HepG2 (cell line): ENCODE results near the gene SEC61A1. TPM values are rescaled to one million over a fixed set of nuclear protein-coding genes. Genes with fewer than 3 reads are reported as not detected.
A peak's percentile ranks its signal among the peaks of the same experiment; 100 is the strongest.

ENCODE experiments used
- ATAC-seq: fragments of 200-7000 bp; cut with Tn5 transposase; 3 replicates; pipeline ENCODE4 v1.9.1; 2020; ENCODE audit warnings: mild to moderate bottlenecking, moderate library complexity
- BruUV-seq: library from RNA; stranded (reverse); fragments of 400-500 nt; replicated peaks from 2 replicates; lab custom pipeline; 2021; lab: Mats Ljungman, UMichigan
- CTCF ChIA-PET: fragments of 300-600 bp; formaldehyde crosslinking; extraction: SDS; loops from one replicate; lab custom pipeline; 2021; ENCODE audit warnings: low total read pairs, inconsistent platforms, low intra/inter-chr PET ratio; lab: Yijun Ruan, JAX
- POLR2A ChIA-PET: fragments of 350-600 bp; sonication (Branson Sonifier 250); formaldehyde crosslinking; loops from one replicate; lab custom pipeline; 2020; ENCODE audit warnings: antibody characterized with exemption, inconsistent platforms; lab: Yijun Ruan, JAX
- DNase-seq: peaks from one replicate; pipeline ENCODE4 v3.0.0-alpha.2; 2015; ENCODE audit warnings: low spot score
- FAIRE-seq: peaks from 3 replicates; lab custom pipeline; 2011; peaks lifted over from hg19 to GRCh38; lab: Jason Lieb, UNC
- H2AFZ ChIP-seq: one replicate; pipeline ENCODE4 v1.6.1; 2011; ENCODE audit warnings: low read length, inconsistent platforms
- H3K27ac ChIP-seq: fragments of 300-600 bp; 3 replicates; pipeline ENCODE4 v1.8.0; 2011; ENCODE audit warnings: mixed run types, mild to moderate bottlenecking, mixed read lengths, low read length, inconsistent platforms; ENCODE audit not compliant: insufficient read depth; ENCODE audit errors: extremely low read length
- H3K27me3 ChIP-seq, 2 experiments: fragments of 200-600 bp in 1 of 2; 2 replicates in 1 of 2; 3 replicates in 1 of 2; pipeline versions ENCODE4 v1.6.0 to v1.8.0; 2011; ENCODE audit warnings: low read length in 2 of 2, mild to moderate bottlenecking in 2 of 2, moderate library complexity in 2 of 2, inconsistent platforms in 1 of 2; ENCODE audit not compliant: insufficient read depth in 2 of 2, control insufficient read depth in 1 of 2
- H3K36me3 ChIP-seq, 2 experiments: fragments of 200-600 bp in 1 of 2; replicated peaks in 1 of 2; 2 replicates in 1 of 2; 3 replicates in 1 of 2; pipeline versions ENCODE4 v1.5.1 to v1.8.0; 2011; ENCODE audit warnings: low read length in 2 of 2, inconsistent platforms in 1 of 2; ENCODE audit not compliant: insufficient read depth in 2 of 2, control insufficient read depth in 1 of 2
- H3K4me1 ChIP-seq: 2 replicates; pipeline ENCODE4 v1.5.1; 2012; ENCODE audit warnings: low read length, inconsistent platforms; ENCODE audit not compliant: insufficient read depth
- H3K4me2 ChIP-seq: 2 replicates; pipeline ENCODE4 v1.6.0; 2011; ENCODE audit warnings: low read depth, low read length, inconsistent platforms
- H3K4me3 ChIP-seq, 3 experiments: fragments of 200-600 bp in 1 of 3; sonication (generic), shearing (Covaris generic) in 1 of 3; replicated peaks in 1 of 3; 2 replicates each; pipeline ENCODE4 v1.5.1; 2011 to 2016; ENCODE audit warnings: low read length in 3 of 3, inconsistent platforms in 2 of 3, low read depth in 2 of 3, mild to moderate bottlenecking in 2 of 3, control low read depth in 1 of 3, mixed read lengths in 1 of 3; ENCODE audit not compliant: insufficient read depth in 1 of 3
- H3K79me2 ChIP-seq: one replicate; pipeline ENCODE4 v1.6.1; 2011; ENCODE audit warnings: low read length, inconsistent platforms; ENCODE audit not compliant: insufficient read depth
- H3K9ac ChIP-seq: 2 replicates; pipeline ENCODE4 v1.6.0; 2011; ENCODE audit warnings: mild to moderate bottlenecking, low read depth, low read length, inconsistent platforms; ENCODE audit not compliant: insufficient read depth
- H3K9me3 ChIP-seq: 2 replicates; pipeline ENCODE4 v1.5.1; 2012; ENCODE audit warnings: mild to moderate bottlenecking, low read length
- H4K20me1 ChIP-seq: 2 replicates; pipeline ENCODE4 v1.6.0; 2011; ENCODE audit warnings: inconsistent platforms, mild to moderate bottlenecking, low read length, moderate library complexity; ENCODE audit not compliant: insufficient read depth
- CHCHD3 ChIP-seq: sonication (generic); formaldehyde crosslinking; IDR thresholded peaks from 2 replicates; pipeline ENCODE4 v1.8.0; 2022; ENCODE audit warnings: mild to moderate bottlenecking, missing genetic modification reagents, moderate library complexity
- FOSL2 ChIP-seq: sonication (generic); formaldehyde crosslinking; IDR thresholded peaks from 2 replicates; pipeline ENCODE4 v1.4.0; 2020; ENCODE audit warnings: missing genetic modification reagents
- GATAD2A ChIP-seq: IDR thresholded peaks from 2 replicates; pipeline ENCODE4 v1.6.1; 2016
- HMG20A ChIP-seq: IDR thresholded peaks from 2 replicates; pipeline ENCODE4 v1.6.1; 2016; ENCODE audit warnings: borderline replicate concordance
- IKZF4 ChIP-seq: sonication (generic); formaldehyde crosslinking; IDR thresholded peaks from 2 replicates; pipeline ENCODE4 v1.5.1; 2020; ENCODE audit warnings: borderline replicate concordance, mild to moderate bottlenecking, low read depth, missing genetic modification reagents; ENCODE audit errors: not compliant biosample characterization
- MED8 ChIP-seq: sonication (generic); formaldehyde crosslinking; IDR thresholded peaks from 2 replicates; pipeline ENCODE4 v1.8.1; 2023; ENCODE audit warnings: mild to moderate bottlenecking, missing genetic modification reagents; ENCODE audit not compliant: insufficient replicate concordance
- NFE2 ChIP-seq: sonication (generic); formaldehyde crosslinking; IDR thresholded peaks from 2 replicates; pipeline ENCODE4 v1.4.0; 2020; ENCODE audit warnings: missing genetic modification reagents
- PLRG1 ChIP-seq: fragments of 450-650 bp; conservative IDR thresholded peaks from 2 replicates; pipeline ENCODE4 v1.6.1; 2016
- TMF1 ChIP-seq: sonication (generic); formaldehyde crosslinking; IDR thresholded peaks from 2 replicates; pipeline ENCODE4 v1.8.1; 2022; ENCODE audit warnings: low read depth, missing genetic modification reagents
- ZMYM3 ChIP-seq: sonication (generic); formaldehyde crosslinking; IDR thresholded peaks from 2 replicates; pipeline ENCODE4 v1.5.1; 2020; ENCODE audit warnings: mild to moderate bottlenecking, missing genetic modification reagents
- ZNF367 ChIP-seq: sonication (generic); formaldehyde crosslinking; IDR thresholded peaks from 2 replicates; pipeline ENCODE4 v1.4.0; 2020; ENCODE audit warnings: missing genetic modification reagents, borderline replicate concordance
- ZNF441 ChIP-seq: sonication (generic); formaldehyde crosslinking; IDR thresholded peaks from 2 replicates; pipeline ENCODE4 v1.7.0; 2021; ENCODE audit warnings: missing genetic modification reagents, borderline replicate concordance
- WGBS: methylation state at CpG from one replicate; pipeline ENCODE4 v1.1.6; 2017; ENCODE audit warnings: low lambda C conversion rate; 5-methylcytosine and 5-hydroxymethylcytosine counted together
- in situ Hi-C: cut with HindIII; loops from 2 replicates; pipeline ENCODE4 v1.10.0; 2017; ENCODE audit warnings: low pct_unique_long_range_greater_than_20kb; ENCODE audit not compliant: extremely low pct_ligation_motif_present
- intact Hi-C: fragments of 100-400 bp; cut with micrococcal nuclease; formaldehyde crosslinking; loops from one replicate; pipeline ENCODE4 v1.10.0; 2022; ENCODE audit not compliant: unreplicated experiment
- polyA plus RNA-seq, 8 experiments: library from polyadenylated mRNA; depleted of rRNA in 3 of 8; stranded (reverse) in 7 of 8; unstranded in 1 of 8; fragments of >200 nt; fragmentation: Illumina TruSeq in 4 of 8; extraction: Trizol in 4 of 8; gene quantifications; 2 replicates each; pipeline versions ENCODE4 v1.2.1 to v1.2.3, GENCODE V29; 2011 to 2016; ENCODE audit warnings: low read depth in 4 of 8, missing spikeins in 1 of 8, mixed read lengths in 1 of 8; ENCODE audit not compliant: insufficient read depth in 1 of 8
- total RNA-seq, 5 experiments: library from RNA; depleted of rRNA; stranded (reverse); fragments of >200 nt; fragmentation: Illumina TruSeq; extraction: Trizol; gene quantifications; 2 replicates each; pipeline ENCODE4 v1.2.3, GENCODE V29; 2016; ENCODE audit warnings: low read depth in 1 of 5
- TF ChIP-seq, protein P1 (sequence below): sonication (generic); formaldehyde crosslinking; IDR thresholded peaks from 2 replicates; pipeline ENCODE4 v1.5.0; 2020; ENCODE audit warnings: missing genetic modification reagents
- TF ChIP-seq, protein P2 (sequence below): sonication (generic); formaldehyde crosslinking; conservative IDR thresholded peaks from 2 replicates; pipeline ENCODE4 v1.8.0; 2022; ENCODE audit warnings: missing genetic modification reagents
- TF ChIP-seq, protein P3 (sequence below): sonication (generic); formaldehyde crosslinking; IDR thresholded peaks from 2 replicates; pipeline ENCODE4 v1.4.0; 2020; ENCODE audit warnings: missing genetic modification reagents, borderline replicate concordance

The SEC61A1 gene
- total and polyA plus RNA-seq, 2 of the 13 experiments (the other 11 are each of a cell fraction or from before 2014, with no cell fraction given): 170 to 203 TPM

DNA sequence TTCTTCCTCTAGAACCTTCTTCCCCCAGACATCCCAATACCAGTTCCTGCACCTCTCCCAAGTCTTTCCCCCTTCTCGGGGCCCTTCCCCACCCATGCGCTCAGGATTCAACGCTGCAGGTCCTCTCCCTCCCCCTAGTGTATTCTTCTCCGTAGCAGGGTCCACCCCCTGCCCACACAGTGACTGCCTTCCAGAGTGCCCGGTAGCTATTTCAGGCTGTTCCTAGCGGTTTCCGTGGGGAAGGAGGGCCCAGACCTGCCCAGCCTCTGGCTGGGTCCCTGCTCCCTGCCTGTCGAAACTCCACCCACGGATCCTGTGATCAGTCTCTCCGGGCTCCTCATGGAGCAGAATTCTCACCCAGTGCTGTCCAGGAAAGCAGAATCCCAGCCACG, 45.2 kb upstream of the SEC61A1 start (continued):
- TF ChIP-seq IKZF4 (no peak), ZNF441 (CRISPR knock-in tag) (no peak)

DNA sequence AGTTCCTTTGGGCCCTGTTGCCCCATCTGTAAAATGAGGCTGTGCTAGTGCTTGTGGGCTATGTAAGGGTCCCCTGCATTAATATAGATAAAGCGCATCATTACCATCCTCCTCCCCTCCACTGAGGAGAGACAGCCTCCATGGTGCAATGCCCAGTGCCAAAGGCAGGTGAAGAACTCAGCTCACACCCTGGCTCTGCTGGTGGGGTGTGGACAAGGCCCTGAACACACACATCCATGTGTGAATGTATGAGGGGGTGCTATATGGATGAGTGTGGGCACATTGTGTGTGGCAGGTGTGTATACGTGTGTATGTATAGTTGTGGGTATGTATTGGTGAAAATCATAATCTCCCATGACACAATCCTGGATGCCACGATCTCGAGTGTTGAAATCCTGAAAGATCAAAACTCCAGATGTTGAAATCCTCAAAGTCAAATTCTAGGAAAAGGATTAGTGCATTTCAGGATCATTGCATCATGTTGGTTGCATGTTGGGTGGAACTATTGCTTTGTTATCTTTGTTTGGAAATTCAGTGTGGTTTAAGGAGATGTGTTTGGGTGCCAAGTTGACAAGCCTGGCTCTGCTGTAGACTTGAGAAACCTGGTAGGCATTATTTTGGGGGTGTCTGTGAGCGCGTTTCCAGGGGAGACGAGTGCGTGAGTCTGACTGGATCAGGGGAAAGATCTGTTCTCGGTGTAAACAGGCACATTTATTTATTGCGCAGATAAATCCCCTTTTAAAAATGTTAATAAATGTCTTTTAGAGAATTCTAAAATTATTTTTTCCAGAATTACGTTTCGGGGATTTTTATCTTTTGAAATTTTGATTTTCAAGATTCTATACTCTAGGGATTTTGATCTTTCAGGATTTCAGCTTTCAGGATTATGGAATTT, 42.0 kb upstream of the SEC61A1 start:
- H4K20me1 ChIP-seq: no peaks in the 10 kb centered on the region
- CTCF ChIA-PET: interaction anchor here (0.8 kb wide), 1 partner anchor 124 kb away, joined by 4 read pairs; no protein-coding TSS in a partner anchor
- TF ChIP-seq CHCHD3 (CRISPR knock-in tag): no peak
- TF ChIP-seq HMG20A (CRISPR knock-in tag): peak; percentile 91
- TF ChIP-seq, protein P1, sequence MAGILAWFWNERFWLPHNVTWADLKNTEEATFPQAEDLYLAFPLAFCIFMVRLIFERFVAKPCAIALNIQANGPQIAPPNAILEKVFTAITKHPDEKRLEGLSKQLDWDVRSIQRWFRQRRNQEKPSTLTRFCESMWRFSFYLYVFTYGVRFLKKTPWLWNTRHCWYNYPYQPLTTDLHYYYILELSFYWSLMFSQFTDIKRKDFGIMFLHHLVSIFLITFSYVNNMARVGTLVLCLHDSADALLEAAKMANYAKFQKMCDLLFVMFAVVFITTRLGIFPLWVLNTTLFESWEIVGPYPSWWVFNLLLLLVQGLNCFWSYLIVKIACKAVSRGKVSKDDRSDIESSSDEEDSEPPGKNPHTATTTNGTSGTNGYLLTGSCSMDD (CRISPR knock-in tag): no peak
- TF ChIP-seq FOSL2: peak; percentile 42
- no peak for TF ChIP-seq ZMYM3 (CRISPR knock-in tag)
- no peak for TF ChIP-seq ZNF367 (CRISPR knock-in tag)
- no peak for TF ChIP-seq NFE2
- no peak for TF ChIP-seq MED8 (CRISPR knock-in tag)
- TF ChIP-seq, protein P2, sequence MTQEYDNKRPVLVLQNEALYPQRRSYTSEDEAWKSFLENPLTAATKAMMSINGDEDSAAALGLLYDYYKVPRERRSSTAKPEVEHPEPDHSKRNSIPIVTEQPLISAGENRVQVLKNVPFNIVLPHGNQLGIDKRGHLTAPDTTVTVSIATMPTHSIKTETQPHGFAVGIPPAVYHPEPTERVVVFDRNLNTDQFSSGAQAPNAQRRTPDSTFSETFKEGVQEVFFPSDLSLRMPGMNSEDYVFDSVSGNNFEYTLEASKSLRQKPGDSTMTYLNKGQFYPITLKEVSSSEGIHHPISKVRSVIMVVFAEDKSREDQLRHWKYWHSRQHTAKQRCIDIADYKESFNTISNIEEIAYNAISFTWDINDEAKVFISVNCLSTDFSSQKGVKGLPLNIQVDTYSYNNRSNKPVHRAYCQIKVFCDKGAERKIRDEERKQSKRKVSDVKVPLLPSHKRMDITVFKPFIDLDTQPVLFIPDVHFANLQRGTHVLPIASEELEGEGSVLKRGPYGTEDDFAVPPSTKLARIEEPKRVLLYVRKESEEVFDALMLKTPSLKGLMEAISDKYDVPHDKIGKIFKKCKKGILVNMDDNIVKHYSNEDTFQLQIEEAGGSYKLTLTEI (CRISPR knock-in tag): no peak
- peak; percentile 95 for TF ChIP-seq GATAD2A
- no peak for TF ChIP-seq TMF1 (CRISPR knock-in tag)
- TF ChIP-seq PLRG1: no peak
- TF ChIP-seq, protein P3, sequence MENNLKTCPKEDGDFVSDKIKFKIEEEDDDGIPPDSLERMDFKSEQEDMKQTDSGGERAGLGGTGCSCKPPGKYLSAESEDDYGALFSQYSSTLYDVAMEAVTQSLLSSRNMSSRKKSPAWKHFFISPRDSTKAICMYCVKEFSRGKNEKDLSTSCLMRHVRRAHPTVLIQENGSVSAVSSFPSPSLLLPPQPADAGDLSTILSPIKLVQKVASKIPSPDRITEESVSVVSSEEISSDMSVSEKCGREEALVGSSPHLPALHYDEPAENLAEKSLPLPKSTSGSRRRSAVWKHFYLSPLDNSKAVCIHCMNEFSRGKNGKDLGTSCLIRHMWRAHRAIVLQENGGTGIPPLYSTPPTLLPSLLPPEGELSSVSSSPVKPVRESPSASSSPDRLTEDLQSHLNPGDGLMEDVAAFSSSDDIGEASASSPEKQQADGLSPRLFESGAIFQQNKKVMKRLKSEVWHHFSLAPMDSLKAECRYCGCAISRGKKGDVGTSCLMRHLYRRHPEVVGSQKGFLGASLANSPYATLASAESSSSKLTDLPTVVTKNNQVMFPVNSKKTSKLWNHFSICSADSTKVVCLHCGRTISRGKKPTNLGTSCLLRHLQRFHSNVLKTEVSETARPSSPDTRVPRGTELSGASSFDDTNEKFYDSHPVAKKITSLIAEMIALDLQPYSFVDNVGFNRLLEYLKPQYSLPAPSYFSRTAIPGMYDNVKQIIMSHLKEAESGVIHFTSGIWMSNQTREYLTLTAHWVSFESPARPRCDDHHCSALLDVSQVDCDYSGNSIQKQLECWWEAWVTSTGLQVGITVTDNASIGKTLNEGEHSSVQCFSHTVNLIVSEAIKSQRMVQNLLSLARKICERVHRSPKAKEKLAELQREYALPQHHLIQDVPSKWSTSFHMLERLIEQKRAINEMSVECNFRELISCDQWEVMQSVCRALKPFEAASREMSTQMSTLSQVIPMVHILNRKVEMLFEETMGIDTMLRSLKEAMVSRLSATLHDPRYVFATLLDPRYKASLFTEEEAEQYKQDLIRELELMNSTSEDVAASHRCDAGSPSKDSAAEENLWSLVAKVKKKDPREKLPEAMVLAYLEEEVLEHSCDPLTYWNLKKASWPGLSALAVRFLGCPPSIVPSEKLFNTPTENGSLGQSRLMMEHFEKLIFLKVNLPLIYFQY (CRISPR knock-in tag): no peak

More for the DNA sequence above, 42.0 kb upstream of the SEC61A1 start:
- H3K36me3 ChIP-seq: no peaks in the 10 kb centered on the region
- no peak overlapping the region for H3K4me2 ChIP-seq
- in situ Hi-C loops (no loop called here), intact Hi-C loops (loop anchor here (2.0 kb wide), 1 partner anchor 43 kb away; the partner anchor contains the start of gene SEC61A1)
- WGBS: 42% methylated on average over 12 of the region's 12 CpGs
- DNase-seq (peak; percentile 29), ATAC-seq (no peak; the same call in 2 of the 3 replicates), FAIRE-seq (no peak)
- POLR2A ChIA-PET: no interaction called here
- peaks cover 0 to 9% of the 10 kb centered on the region in 2 experiments; a peak in 1 of 5 replicates for H3K27me3 ChIP-seq
- peaks cover 43% of the 10 kb centered on the region for H3K4me1 ChIP-seq
- no peak overlapping the region for H3K4me3 ChIP-seq
- no TSS peak for BruUV-seq
- no peak overlapping the region for H3K9ac ChIP-seq
- no peaks in the 10 kb centered on the region for H3K9me3 ChIP-seq
- H3K79me2 ChIP-seq: no peaks in the 10 kb centered on the region
- H3K27ac ChIP-seq: no peak overlapping the region
- H2AFZ ChIP-seq: no peak overlapping the region
